Activated CD4-positive, alpha-beta T cell treated with anti-CD3 and anti-CD28 coated beads for 36 hours (primary cell): Measurements from ENCODE around the gene OLIG1. TPM values are rescaled to one million over a fixed set of nuclear protein-coding genes. Genes with fewer than 3 reads are reported as not detected.

Experiments
- ATAC-seq: fragments of 200-7000 bp; cut with Tn5 transposase; one replicate; pipeline ENCODE4 v1.10.0; 2021; ENCODE audit warnings: mild to moderate bottlenecking, moderate library complexity
- CTCF ChIA-PET: fragments of 350-600 bp; sonication (Branson Sonifier 250); formaldehyde crosslinking; loops from one replicate; lab custom pipeline; 2021; ENCODE audit warnings: antibody characterized with exemption; lab: Charles Lee
- POLR2A ChIA-PET: fragments of 350-600 bp; sonication (Branson Sonifier 250); formaldehyde crosslinking; loops from one replicate; lab custom pipeline; 2021; ENCODE audit warnings: antibody characterized with exemption, inconsistent platforms; lab: Charles Lee
- DNase-seq: peaks from one replicate; pipeline ENCODE4 v3.0.0-alpha.2; 2020
- H3K27ac Mint-ChIP-seq: one replicate; pipeline ENCODE4 v1.8.0; 2021; ENCODE audit warnings: mixed read lengths
- H3K27me3 Mint-ChIP-seq: one replicate; pipeline ENCODE4 v1.8.0; 2021; ENCODE audit warnings: mixed read lengths
- H3K36me3 Mint-ChIP-seq: one replicate; pipeline ENCODE4 v1.8.0; 2021; ENCODE audit warnings: low read depth, mixed read lengths
- H3K4me1 Mint-ChIP-seq: one replicate; pipeline ENCODE4 v1.8.0; 2021; ENCODE audit warnings: mixed read lengths
- H3K4me3 Mint-ChIP-seq: one replicate; pipeline ENCODE4 v1.8.0; 2021; ENCODE audit warnings: mild to moderate bottlenecking, moderate library complexity, mixed read lengths
- H3K9me3 Mint-ChIP-seq: one replicate; pipeline ENCODE4 v1.8.0; 2021; ENCODE audit warnings: low read depth, mixed read lengths
- intact Hi-C, 2 experiments: fragments of 100-400 bp; cut with DNase I in 1 of 2; cut with micrococcal nuclease in 1 of 2; formaldehyde crosslinking; loops; one replicate each; pipeline versions ENCODE4 v1.14.2 to v1.15.1; 2022 to 2024; cut with DNase I, micrococcal nuclease
- total RNA-seq, 2 experiments: library from RNA; stranded (reverse); gene quantifications; one replicate each; pipeline ENCODE4 v1.2.3, GENCODE V29; 2021

OLIG1 gene, protein sequence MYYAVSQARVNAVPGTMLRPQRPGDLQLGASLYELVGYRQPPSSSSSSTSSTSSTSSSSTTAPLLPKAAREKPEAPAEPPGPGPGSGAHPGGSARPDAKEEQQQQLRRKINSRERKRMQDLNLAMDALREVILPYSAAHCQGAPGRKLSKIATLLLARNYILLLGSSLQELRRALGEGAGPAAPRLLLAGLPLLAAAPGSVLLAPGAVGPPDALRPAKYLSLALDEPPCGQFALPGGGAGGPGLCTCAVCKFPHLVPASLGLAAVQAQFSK
- not detected for total RNA-seq

DNA sequence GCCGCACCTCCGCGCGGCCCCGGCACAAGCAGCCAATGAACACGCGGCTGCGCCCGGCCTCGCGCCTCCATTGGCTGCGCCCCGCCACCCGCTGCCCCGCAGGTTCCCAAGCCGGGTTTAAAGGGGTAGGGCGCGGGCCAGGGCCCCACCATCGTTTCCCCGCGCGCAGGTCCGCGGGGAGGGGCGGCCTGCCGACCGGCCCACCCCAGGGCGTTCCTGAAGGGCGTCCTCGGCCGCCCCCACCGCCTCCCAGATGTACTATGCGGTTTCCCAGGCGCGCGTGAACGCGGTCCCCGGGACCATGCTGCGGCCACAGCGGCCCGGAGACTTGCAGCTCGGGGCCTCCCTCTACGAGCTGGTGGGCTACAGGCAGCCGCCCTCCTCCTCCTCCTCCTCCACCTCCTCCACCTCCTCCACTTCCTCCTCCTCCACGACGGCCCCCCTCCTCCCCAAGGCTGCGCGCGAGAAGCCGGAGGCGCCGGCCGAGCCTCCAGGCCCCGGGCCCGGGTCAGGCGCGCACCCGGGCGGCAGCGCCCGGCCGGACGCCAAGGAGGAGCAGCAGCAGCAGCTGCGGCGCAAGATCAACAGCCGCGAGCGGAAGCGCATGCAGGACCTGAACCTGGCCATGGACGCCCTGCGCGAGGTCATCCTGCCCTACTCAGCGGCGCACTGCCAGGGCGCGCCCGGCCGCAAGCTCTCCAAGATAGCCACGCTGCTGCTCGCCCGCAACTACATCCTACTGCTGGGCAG, at the start of gene OLIG1:
Gene OLIG1 (plus strand): TSS at position 148 of the 750 bp plus-strand sequence. CDS start 106 bp downstream, at position 254.
- ATAC-seq (peak; percentile 85), DNase-seq (peak; percentile 68)
- ChIA-PET CTCF (no interaction called here), POLR2A (no interaction called here)
- intact Hi-C loops = loop anchor here in 1 of 2 experiments (2.0 kb wide), 1 partner anchor 41 kb away; no protein-coding TSS in a partner anchor
- peaks cover 3% of the 10 kb centered on the region for H3K9me3 Mint-ChIP-seq
- H3K4me3 Mint-ChIP-seq = peak within 1 kb of the TSS; percentile 59
- H3K36me3 Mint-ChIP-seq = no peaks in the 10 kb centered on the region
- H3K4me1 Mint-ChIP-seq = peaks cover 8% of the 10 kb centered on the region
- peaks cover 57% of the 10 kb centered on the region for H3K27me3 Mint-ChIP-seq
- no peak within 1 kb of the TSS for H3K27ac Mint-ChIP-seq

DNA sequence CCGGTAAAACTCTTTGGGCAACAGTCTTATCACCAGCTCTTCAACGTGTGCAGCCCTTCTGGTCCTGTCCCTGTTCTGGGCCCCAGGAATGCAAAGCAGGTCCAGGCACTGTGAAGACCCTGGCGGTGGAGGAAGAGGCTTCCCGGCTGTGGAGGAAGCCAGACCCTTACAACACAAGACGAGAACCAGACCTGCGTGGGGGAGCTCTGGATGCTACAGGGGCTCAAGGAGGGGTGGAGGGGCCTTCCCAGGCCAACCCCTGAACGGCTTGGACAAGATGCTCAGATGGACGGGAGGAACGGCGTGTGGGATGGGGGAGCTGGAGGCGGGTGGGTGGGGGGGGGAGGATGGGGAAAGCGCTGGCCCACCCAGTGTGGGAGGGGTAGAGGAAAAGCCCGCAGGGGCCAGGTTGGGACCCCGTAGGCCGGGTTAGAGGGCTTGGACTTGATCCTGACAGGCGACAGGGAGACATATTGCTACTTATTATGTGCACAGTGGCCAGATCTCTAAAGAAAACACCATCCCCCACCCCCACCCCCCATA, 49.3 kb upstream of the OLIG1 start:
- H3K27ac Mint-ChIP-seq = no peak overlapping the region
- ChIA-PET POLR2A (no interaction called here), CTCF (interaction anchor here (0.5 to 0.9 kb wide), 2 partner anchors 8 to 661 kb away, joined by 3 to 4 read pairs; no protein-coding TSS in a partner anchor)
- intact Hi-C loops = loop anchor here (1.0 to 10.0 kb wide), 3 partner anchors 9 to 177 kb away; no protein-coding TSS in a partner anchor
- peaks cover 68% of the 10 kb centered on the region for H3K27me3 Mint-ChIP-seq
- peaks cover 28% of the 10 kb centered on the region for H3K4me1 Mint-ChIP-seq
- H3K9me3 Mint-ChIP-seq = no peaks in the 10 kb centered on the region
- peak overlapping the region; percentile 47 for H3K4me3 Mint-ChIP-seq
- no peak for DNase-seq
- no peak for ATAC-seq
- no peaks in the 10 kb centered on the region for H3K36me3 Mint-ChIP-seq

DNA sequence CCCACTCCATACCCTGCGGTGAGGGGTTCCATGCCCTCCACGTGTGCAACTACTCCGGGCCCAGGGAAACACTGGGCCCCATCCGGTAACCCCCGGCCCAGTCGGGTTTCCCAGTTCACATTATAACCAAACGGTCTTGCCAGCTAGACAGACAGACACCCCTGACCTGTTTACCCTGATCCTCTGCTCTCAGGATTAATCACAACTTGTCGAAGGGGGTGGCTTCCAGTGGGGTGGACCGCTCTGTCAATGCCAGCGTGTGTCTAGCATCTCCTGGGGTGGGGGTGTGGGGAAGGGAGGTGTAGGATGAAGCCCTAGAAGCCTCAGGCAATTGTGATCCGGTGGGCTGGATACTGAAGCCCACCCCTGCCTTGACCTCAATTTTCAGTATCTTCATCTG, 48.8 kb upstream of the OLIG1 start:
- H3K36me3 Mint-ChIP-seq = no peaks in the 10 kb centered on the region
- DNase-seq (no peak), ATAC-seq (no peak)
- ChIA-PET POLR2A (no interaction called here), CTCF (interaction anchor here (0.7 to 1.0 kb wide), 4 partner anchors 8 to 237 kb away, joined by 3 to 4 read pairs (median 3); no protein-coding TSS in a partner anchor)
- H3K9me3 Mint-ChIP-seq = no peaks in the 10 kb centered on the region
- intact Hi-C loops = loop anchor here (1.0 to 10.0 kb wide), 3 partner anchors 8 to 176 kb away; no protein-coding TSS in a partner anchor
- no peak overlapping the region for H3K27ac Mint-ChIP-seq
- H3K4me1 Mint-ChIP-seq = peaks cover 32% of the 10 kb centered on the region
- H3K4me3 Mint-ChIP-seq = no peak overlapping the region
- H3K27me3 Mint-ChIP-seq = peaks cover 72% of the 10 kb centered on the region

DNA sequence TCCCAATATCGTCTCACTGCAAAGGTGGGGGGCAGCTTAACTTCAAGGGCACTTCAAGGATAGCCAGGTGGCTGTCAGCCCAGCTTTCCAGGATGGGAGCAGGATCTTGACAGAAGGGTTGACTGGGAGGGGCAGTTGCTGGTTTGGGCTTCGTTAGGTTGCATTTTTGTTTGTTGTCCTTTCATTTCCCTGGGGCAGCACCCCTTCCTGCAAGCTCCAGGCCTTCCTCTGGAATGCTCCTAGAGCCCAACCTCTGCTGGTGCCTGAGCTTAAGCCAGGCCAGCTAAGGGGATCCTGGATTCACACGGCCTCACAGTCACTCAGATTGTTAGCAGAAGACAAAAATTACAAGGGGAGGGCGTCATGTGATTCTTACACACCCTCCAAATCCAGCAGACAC, 48.3 kb upstream of the OLIG1 start:
- H3K36me3 Mint-ChIP-seq = no peaks in the 10 kb centered on the region
- H3K4me3 Mint-ChIP-seq = no peak overlapping the region
- H3K4me1 Mint-ChIP-seq = peaks cover 37% of the 10 kb centered on the region
- ATAC-seq (no peak), DNase-seq (no peak)
- intact Hi-C loops = loop anchor here (1.0 to 10.0 kb wide), 3 partner anchors 8 to 176 kb away; no protein-coding TSS in a partner anchor
- peaks cover 75% of the 10 kb centered on the region for H3K27me3 Mint-ChIP-seq
- H3K27ac Mint-ChIP-seq = no peak overlapping the region
- POLR2A ChIA-PET = no interaction called here
- no peaks in the 10 kb centered on the region for H3K9me3 Mint-ChIP-seq
- CTCF ChIA-PET = interaction anchor here (0.5 to 1.4 kb wide), 5 partner anchors 20 to 238 kb away, joined by 3 to 7 read pairs (median 3); no protein-coding TSS in a partner anchor

DNA sequence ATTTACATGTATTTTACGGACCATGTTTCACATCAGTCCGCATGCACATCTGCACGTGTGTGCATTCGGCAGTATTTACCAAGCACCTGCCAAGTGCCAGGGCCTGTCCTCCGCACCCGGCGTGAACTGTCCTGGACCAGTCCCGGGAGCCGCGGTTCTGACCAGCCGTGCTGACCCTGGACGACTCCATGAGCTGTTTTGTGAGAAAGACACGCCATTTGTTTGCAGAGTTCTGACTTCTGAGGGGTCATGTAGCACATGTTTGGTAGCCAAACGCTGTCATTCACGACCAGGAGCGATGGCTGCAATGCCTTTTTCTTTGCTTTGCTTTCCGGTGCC, 47.5 kb upstream of the OLIG1 start:
- H3K27ac Mint-ChIP-seq = no peak overlapping the region
- peaks cover 78% of the 10 kb centered on the region for H3K27me3 Mint-ChIP-seq
- no peak for ATAC-seq
- DNase-seq = no peak
- H3K4me1 Mint-ChIP-seq = peaks cover 42% of the 10 kb centered on the region
- H3K4me3 Mint-ChIP-seq = no peak overlapping the region
- no peaks in the 10 kb centered on the region for H3K36me3 Mint-ChIP-seq
- H3K9me3 Mint-ChIP-seq = no peaks in the 10 kb centered on the region
- ChIA-PET CTCF (interaction anchor here (1.4 kb wide), 1 partner anchor 74 kb away, joined by 7 read pairs; no protein-coding TSS in a partner anchor), POLR2A (interaction anchor here (0.6 kb wide), 1 partner anchor 42 kb away, joined by 4 read pairs; no protein-coding TSS in a partner anchor)
- intact Hi-C loops = loop anchor here (5.0 to 10.0 kb wide), 2 partner anchors 102 to 175 kb away; no protein-coding TSS in a partner anchor

DNA sequence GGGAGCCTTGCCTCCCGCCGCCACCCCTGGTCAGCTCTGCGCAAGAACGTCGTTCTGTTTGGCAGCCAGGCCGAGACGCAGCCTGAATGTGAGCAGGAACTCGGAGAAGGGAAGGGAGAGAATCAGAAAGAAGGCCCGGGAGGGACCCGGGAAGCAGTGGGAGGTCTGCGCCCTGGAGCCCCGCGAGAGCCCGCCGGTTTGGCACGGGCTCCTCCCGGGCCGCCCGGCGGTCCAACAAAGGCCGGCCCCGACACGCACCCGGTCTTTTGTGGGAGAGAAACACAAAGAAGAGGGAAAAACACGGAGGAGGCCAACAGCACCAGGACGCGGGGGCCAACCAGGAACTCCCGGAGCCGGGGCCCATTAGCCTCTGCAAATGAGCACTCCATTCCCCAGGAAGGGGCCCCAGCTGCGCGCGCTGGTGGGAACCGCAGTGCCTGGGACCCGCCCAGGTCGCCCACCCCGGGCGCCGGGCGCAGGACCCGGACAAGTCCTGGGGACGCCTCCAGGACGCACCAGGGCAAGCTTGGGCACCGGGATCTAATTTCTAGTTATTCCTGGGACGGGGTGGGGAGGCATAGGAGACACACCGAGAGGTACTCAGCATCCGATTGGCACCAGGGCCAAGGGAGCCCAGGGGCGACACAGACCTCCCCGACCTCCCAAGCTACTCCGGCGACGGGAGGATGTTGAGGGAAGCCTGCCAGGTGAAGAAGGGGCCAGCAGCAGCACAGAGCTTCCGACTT, 46.9 kb upstream of the OLIG1 start:
- no peak overlapping the region for H3K27ac Mint-ChIP-seq
- no peaks in the 10 kb centered on the region for H3K36me3 Mint-ChIP-seq
- ATAC-seq (no peak), DNase-seq (no peak)
- H3K4me1 Mint-ChIP-seq = peaks cover 42% of the 10 kb centered on the region
- ChIA-PET CTCF (interaction anchor here (0.6 to 1.4 kb wide), 2 partner anchors 55 to 74 kb away, joined by 3 to 7 read pairs; no protein-coding TSS in a partner anchor), POLR2A (interaction anchor here (0.6 kb wide), 1 partner anchor 43 kb away, joined by 4 read pairs; no protein-coding TSS in a partner anchor)
- intact Hi-C loops = loop anchor here (5.0 to 10.0 kb wide), 2 partner anchors 102 to 174 kb away; no protein-coding TSS in a partner anchor
- no peaks in the 10 kb centered on the region for H3K9me3 Mint-ChIP-seq
- peaks cover 75% of the 10 kb centered on the region for H3K27me3 Mint-ChIP-seq
- H3K4me3 Mint-ChIP-seq = no peak overlapping the region

DNA sequence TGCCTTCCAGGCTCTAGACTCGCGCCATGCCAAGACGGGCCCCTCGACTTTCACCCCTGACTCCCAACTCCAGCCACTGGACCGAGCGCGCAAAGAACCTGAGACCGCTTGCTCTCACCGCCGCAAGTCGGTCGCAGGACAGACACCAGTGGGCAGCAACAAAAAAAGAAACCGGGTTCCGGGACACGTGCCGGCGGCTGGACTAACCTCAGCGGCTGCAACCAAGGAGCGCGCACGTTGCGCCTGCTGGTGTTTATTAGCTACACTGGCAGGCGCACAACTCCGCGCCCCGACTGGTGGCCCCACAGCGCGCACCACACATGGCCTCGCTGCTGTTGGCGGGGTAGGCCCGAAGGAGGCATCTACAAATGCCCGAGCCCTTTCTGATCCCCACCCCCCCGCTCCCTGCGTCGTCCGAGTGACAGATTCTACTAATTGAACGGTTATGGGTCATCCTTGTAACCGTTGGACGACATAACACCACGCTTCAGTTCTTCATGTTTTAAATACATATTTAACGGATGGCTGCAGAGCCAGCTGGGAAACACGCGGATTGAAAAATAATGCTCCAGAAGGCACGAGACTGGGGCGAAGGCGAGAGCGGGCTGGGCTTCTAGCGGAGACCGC, 46.3 kb upstream of the OLIG1 start:
- no peaks in the 10 kb centered on the region for H3K9me3 Mint-ChIP-seq
- H3K36me3 Mint-ChIP-seq = no peaks in the 10 kb centered on the region
- ChIA-PET CTCF (interaction anchor here (0.6 kb wide), 1 partner anchor 54 kb away, joined by 3 read pairs; no protein-coding TSS in a partner anchor), POLR2A (no interaction called here)
- H3K4me1 Mint-ChIP-seq = peaks cover 48% of the 10 kb centered on the region
- H3K4me3 Mint-ChIP-seq = peak overlapping the region; percentile 47
- H3K27ac Mint-ChIP-seq = peak overlapping the region; percentile 15
- intact Hi-C loops = loop anchor here (1.0 to 10.0 kb wide), 3 partner anchors 48 to 174 kb away; no protein-coding TSS in a partner anchor
- peak; percentile 47 for DNase-seq
- ATAC-seq = no peak
- peaks cover 73% of the 10 kb centered on the region for H3K27me3 Mint-ChIP-seq

DNA sequence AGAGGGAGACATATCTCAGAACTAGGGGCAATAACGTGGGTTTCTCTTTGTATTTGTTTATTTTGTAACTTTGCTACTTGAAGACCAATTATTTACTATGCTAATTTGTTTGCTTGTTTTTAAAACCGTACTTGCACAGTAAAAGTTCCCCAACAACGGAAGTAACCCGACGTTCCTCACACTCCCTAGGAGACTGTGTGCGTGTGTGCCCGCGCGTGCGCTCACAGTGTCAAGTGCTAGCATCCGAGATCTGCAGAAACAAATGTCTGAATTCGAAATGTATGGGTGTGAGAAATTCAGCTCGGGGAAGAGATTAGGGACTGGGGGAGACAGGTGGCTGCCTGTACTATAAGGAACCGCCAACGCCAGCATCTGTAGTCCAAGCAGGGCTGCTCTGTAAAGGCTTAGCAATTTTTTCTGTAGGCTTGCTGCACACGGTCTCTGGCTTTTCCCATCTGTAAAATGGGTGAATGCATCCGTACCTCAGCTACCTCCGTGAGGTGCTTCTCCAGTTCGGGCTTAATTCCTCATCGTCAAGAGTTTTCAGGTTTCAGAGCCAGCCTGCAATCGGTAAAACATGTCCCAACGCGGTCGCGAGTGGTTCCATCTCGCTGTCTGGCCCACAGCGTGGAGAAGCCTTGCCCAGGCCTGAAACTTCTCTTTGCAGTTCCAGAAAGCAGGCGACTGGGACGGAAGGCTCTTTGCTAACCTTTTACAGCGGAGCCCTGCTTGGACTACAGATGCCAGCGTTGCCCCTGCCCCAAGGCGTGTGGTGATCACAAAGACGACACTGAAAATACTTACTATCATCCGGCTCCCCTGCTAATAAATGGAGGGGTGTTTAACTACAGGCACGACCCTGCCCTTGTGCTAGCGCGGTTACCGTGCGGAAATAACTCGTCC, 45.5 kb upstream of the OLIG1 start:
- DNase-seq = peak; percentile 27
- no peak for ATAC-seq
- Mint-ChIP-seq H3K27me3 (peaks cover 72% of the 10 kb centered on the region), H3K4me3 (peak overlapping the region; percentile 47), H3K9me3 (no peaks in the 10 kb centered on the region), H3K4me1 (peaks cover 47% of the 10 kb centered on the region), H3K36me3 (no peaks in the 10 kb centered on the region), H3K27ac (peak overlapping the region; percentile 15)
- intact Hi-C loops = loop anchor here (1.0 to 10.0 kb wide), 3 partner anchors 47 to 173 kb away; no protein-coding TSS in a partner anchor
- ChIA-PET CTCF (interaction anchor here (0.6 to 0.9 kb wide), 2 partner anchors 84 to 103 kb away, joined by 3 to 4 read pairs; no protein-coding TSS in a partner anchor), POLR2A (no interaction called here)

DNA sequence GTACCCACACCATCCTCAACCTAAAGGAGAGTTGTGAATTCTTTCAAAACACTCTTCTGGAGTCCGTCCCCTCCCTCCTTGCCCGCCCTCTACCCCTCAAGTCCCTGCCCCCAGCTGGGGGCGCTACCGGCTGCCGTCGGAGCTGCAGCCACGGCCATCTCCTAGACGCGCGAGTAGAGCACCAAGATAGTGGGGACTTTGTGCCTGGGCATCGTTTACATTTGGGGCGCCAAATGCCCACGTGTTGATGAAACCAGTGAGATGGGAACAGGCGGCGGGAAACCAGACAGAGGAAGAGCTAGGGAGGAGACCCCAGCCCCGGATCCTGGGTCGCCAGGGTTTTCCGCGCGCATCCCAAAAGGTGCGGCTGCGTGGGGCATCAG, 44.8 kb upstream of the OLIG1 start:
- POLR2A ChIA-PET = no interaction called here
- no peak overlapping the region for H3K27ac Mint-ChIP-seq
- H3K9me3 Mint-ChIP-seq = no peaks in the 10 kb centered on the region
- peaks cover 77% of the 10 kb centered on the region for H3K27me3 Mint-ChIP-seq
- CTCF ChIA-PET = interaction anchor here (0.6 to 0.9 kb wide), 2 partner anchors 84 to 185 kb away, joined by 3 to 4 read pairs; no protein-coding TSS in a partner anchor
- no peaks in the 10 kb centered on the region for H3K36me3 Mint-ChIP-seq
- ATAC-seq = no peak
- peaks cover 45% of the 10 kb centered on the region for H3K4me1 Mint-ChIP-seq
- intact Hi-C loops = loop anchor here (10.0 kb wide), 1 partner anchor 100 kb away; no protein-coding TSS in a partner anchor
- no peak overlapping the region for H3K4me3 Mint-ChIP-seq
- DNase-seq = peak; percentile 46
